Embryonic facial prominence (tissue), 1 donor: Measurements from ENCODE around the gene TMEM164.

Experiments
- DNase-seq: peaks from one replicate; pipeline ENCODE4 v3.0.0-alpha.2; 2016; ENCODE audit errors: extremely low spot score

The TMEM164 gene

GRCh38 chrX:110210417-110211139 lies 207.7 kb downstream of the TMEM164 start:
- DNase-seq, result no peak

- no peak for DNase-seq
Measured at GRCh38 chrX:110211340-110211739, 208.4 kb downstream of the TMEM164 start.

- no peak for DNase-seq
Measured at GRCh38 chrX:110212299-110212698, 209.4 kb downstream of the TMEM164 start.

GRCh38 chrX:110213183-110213582 lies 210.3 kb downstream of the TMEM164 start:
- no peak for DNase-seq

- no peak for DNase-seq
Measured at GRCh38 chrX:110214684-110215083, 211.8 kb downstream of the TMEM164 start.

GRCh38 chrX:110215411-110215810 lies 212.5 kb downstream of the TMEM164 start:
- DNase-seq, result no peak

- DNase-seq, result no peak
Measured at GRCh38 chrX:110216027-110216426, 213.1 kb downstream of the TMEM164 start.

GRCh38 chrX:110218591-110218990 lies 215.7 kb downstream of the TMEM164 start:
- no peak for DNase-seq

- DNase-seq, result no peak
Measured at GRCh38 chrX:110219920-110220319, 217.0 kb downstream of the TMEM164 start.

- no peak for DNase-seq
Measured at GRCh38 chrX:110222497-110223257, 219.8 kb downstream of the TMEM164 start.

GRCh38 chrX:110224926-110225617 lies 222.2 kb downstream of the TMEM164 start:
- no peak for DNase-seq

GRCh38 chrX:110226931-110227330 lies 224.0 kb downstream of the TMEM164 start:
- no peak for DNase-seq
